Duodenal mucosa (tissue), 2 donors: ENCODE data around the gene CD109.

Experiments used
- H3K27ac ChIP-seq: one replicate; pipeline ENCODE4 v1.7.0; 2013; ENCODE audit warnings: low read depth, low read length
- H3K27me3 ChIP-seq, 2 donors: one replicate each; pipeline ENCODE4 v1.7.0; 2013; ENCODE audit warnings: low read length in 2 of 2, control low read depth in 1 of 2; ENCODE audit not compliant: insufficient read depth in 2 of 2, control insufficient read depth in 1 of 2
- H3K36me3 ChIP-seq, 2 donors: one replicate each; pipeline ENCODE4 v1.7.0; 2013; ENCODE audit warnings: low read length in 2 of 2, control low read depth in 1 of 2; ENCODE audit not compliant: insufficient read depth in 2 of 2, control insufficient read depth in 1 of 2
- H3K4me1 ChIP-seq, 2 donors: one replicate each; pipeline ENCODE4 v1.7.0; 2013; ENCODE audit warnings: low read length in 2 of 2, control low read depth in 1 of 2; ENCODE audit not compliant: insufficient read depth in 2 of 2, control insufficient read depth in 1 of 2
- H3K4me3 ChIP-seq, 2 donors: one replicate each; pipeline ENCODE4 v1.7.0; 2013; ENCODE audit warnings: low read length in 2 of 2, low read depth in 1 of 2
- H3K9ac ChIP-seq, 2 donors: one replicate each; pipeline ENCODE4 v1.7.0; 2013; ENCODE audit warnings: low read length in 2 of 2, low read depth in 1 of 2
- H3K9me3 ChIP-seq, 2 donors: one replicate each; pipeline ENCODE4 v1.7.0; 2013; ENCODE audit warnings: low read length in 2 of 2, control low read depth in 1 of 2; ENCODE audit not compliant: control insufficient read depth in 1 of 2

Gene CD109

DNA sequence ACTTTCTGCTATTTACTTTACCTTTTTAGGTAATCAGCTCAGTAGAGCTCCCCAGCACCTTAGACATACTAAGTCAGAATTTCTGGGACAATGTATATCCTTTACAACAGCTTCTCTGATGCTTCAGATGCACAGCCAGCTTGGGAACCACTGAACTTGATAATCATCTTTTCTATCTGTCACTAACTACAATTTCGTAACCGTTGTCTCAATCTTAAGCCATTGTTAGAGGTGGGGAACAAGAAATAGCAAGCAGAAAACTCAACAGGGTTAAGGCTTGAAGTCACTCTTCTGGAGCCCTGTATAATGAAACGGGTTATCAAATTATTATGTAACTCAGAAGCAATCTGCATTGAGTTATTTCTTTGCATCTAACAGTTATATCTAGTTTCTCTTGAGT lies 47.1 kb downstream of the CD109 start:
- no peak overlapping the region for H3K4me3 ChIP-seq
- H3K9me3 ChIP-seq: no peaks in the 10 kb centered on the region
- no peaks in the 10 kb centered on the region for H3K36me3 ChIP-seq
- H3K9ac ChIP-seq: no peak overlapping the region
- H3K27ac ChIP-seq: no peak overlapping the region
- H3K27me3 ChIP-seq: no peaks in the 10 kb centered on the region
- H3K4me1 ChIP-seq: no peaks in the 10 kb centered on the region

DNA sequence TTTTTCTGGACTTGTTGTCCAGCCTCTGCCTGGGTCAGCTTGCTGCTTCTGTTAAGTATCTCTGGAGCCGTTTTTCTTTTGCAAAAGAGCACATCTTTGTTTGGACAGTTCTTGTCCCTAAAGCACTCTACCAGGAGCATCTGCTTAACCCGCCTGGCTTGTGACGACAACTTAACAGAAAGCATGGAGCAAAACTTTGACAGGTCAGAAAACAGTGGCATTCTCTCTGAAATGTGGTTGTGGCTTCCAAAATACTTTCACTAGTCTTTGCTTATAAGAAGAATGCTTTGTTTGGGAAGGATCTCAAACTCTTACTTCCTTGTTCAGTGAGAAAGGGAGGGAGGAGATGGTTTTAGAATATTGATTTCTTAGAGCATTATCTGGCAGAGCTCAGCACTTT lies 47.6 kb downstream of the CD109 start:
- H3K36me3 ChIP-seq: no peaks in the 10 kb centered on the region
- no peaks in the 10 kb centered on the region for H3K9me3 ChIP-seq
- H3K9ac ChIP-seq: no peak overlapping the region
- no peak overlapping the region for H3K4me3 ChIP-seq
- no peaks in the 10 kb centered on the region for H3K27me3 ChIP-seq
- no peak overlapping the region for H3K27ac ChIP-seq
- no peaks in the 10 kb centered on the region for H3K4me1 ChIP-seq

DNA sequence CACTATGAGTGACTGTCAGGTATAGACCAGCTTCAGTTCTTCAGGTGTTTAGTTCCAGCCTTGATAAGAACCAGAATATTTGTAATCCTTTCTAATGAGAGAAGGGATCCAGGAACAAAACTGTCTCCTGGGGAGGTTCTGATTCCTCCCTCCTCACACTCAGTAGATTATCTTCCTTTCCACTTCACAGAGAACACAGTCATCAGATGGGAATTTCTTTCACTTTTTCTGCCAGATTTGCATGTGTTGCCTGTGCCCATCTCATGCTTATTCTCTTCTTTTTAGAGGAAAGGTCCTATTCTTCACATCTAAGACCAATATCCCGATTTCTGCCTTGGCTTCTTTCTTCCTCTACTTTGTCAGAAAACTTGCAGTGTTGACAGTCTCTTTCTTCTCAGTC lies 50.8 kb downstream of the CD109 start:
- Histone ChIP-seq H3K4me3 (no peak overlapping the region), H3K36me3 (no peaks in the 10 kb centered on the region), H3K27me3 (no peaks in the 10 kb centered on the region), H3K27ac (no peak overlapping the region), H3K4me1 (no peaks in the 10 kb centered on the region), H3K9me3 (no peaks in the 10 kb centered on the region), H3K9ac (no peak overlapping the region)

DNA sequence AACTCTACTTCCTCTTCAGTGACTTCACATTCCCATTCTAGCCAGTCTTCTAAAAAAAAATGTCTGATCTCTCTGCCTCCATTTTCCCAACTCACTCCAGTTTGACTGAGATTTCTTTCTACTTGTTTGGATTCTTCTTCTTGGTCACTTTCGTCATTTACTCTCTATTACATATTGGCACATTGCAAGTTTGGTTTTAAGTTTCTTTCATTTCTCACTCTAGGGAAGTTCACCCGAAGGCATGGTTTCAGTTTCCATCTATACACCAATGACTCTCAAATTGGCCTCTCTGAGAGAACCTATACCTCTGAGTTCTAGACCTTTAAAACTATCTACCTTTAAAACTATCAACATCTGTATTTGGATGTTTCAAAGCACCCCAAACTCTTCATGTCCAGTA lies 51.3 kb downstream of the CD109 start:
- H3K9me3 ChIP-seq: no peaks in the 10 kb centered on the region
- H3K27me3 ChIP-seq: no peaks in the 10 kb centered on the region
- no peaks in the 10 kb centered on the region for H3K4me1 ChIP-seq
- no peaks in the 10 kb centered on the region for H3K36me3 ChIP-seq
- no peak overlapping the region for H3K27ac ChIP-seq
- peak overlapping the region in 1 of 2 donors; percentile 24 for H3K4me3 ChIP-seq
- H3K9ac ChIP-seq: no peak overlapping the region

DNA sequence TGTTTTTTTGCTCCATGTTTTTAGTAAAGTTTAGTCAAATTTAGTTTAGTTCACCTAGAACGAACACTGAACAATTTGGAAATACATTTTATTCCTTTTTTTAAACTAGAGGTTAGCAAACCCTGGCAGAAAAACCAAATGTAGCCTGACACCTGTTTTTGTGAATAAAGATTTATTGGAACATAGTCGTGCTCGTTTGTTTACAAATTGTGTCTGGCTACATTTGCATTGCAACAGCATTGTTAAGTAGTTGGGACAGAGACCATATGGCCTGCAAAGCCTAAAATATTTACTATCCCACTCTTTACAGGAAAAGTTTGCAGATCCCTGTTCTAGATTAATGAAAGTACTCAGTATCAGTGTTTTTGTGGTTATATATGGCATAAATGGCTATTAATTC lies 56.9 kb downstream of the CD109 start:
- H3K9ac ChIP-seq: no peak overlapping the region
- no peaks in the 10 kb centered on the region for H3K36me3 ChIP-seq
- no peak overlapping the region for H3K27ac ChIP-seq
- H3K4me1 ChIP-seq: no peaks in the 10 kb centered on the region
- H3K4me3 ChIP-seq: no peak overlapping the region
- no peaks in the 10 kb centered on the region for H3K9me3 ChIP-seq
- no peaks in the 10 kb centered on the region for H3K27me3 ChIP-seq

DNA sequence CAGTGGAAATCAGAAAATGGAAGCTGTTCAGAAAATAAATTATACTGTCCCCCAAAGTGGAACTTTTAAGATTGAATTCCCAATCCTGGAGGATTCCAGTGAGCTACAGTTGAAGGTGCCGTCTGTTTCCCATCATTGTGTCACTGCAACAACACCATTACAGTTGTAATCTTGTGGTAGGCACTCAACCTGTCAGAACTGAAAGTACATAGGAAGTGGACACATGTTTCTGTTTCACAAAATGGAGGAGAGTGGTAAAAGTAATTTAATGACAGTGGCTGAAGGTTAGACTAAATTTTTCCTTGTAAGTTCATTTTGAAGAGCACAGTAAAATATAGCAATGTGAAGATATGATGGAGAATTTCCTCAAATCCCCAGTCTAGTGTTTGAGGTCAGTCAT lies 70.0 kb downstream of the CD109 start:
- Histone ChIP-seq H3K4me3 (no peak overlapping the region), H3K27me3 (no peaks in the 10 kb centered on the region), H3K27ac (no peak overlapping the region), H3K36me3 (no peaks in the 10 kb centered on the region), H3K9ac (no peak overlapping the region), H3K4me1 (no peaks in the 10 kb centered on the region), H3K9me3 (no peaks in the 10 kb centered on the region)

DNA sequence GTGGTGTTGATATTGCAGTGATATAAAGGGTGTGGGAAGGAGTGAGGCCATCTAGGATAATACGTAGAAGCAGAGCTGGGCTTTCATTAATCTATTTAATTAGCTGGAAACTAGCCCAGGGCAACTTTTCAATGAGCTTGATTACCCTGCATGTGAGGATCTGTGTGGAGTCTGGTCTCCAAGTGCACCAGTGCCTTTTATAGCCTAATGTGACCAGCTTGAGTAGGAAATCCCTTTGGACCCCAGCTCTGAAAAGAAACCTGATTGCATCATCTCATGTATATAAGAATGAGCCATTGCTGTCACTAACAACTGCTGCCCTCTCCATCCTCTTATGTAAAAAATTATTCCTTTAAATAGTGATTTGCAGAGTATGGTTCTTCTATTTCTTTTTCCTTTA lies 72.6 kb downstream of the CD109 start:
- Histone ChIP-seq H3K27ac (no peak overlapping the region), H3K27me3 (no peaks in the 10 kb centered on the region), H3K9me3 (no peaks in the 10 kb centered on the region), H3K36me3 (no peaks in the 10 kb centered on the region), H3K4me3 (no peak overlapping the region), H3K9ac (no peak overlapping the region), H3K4me1 (no peaks in the 10 kb centered on the region)

DNA sequence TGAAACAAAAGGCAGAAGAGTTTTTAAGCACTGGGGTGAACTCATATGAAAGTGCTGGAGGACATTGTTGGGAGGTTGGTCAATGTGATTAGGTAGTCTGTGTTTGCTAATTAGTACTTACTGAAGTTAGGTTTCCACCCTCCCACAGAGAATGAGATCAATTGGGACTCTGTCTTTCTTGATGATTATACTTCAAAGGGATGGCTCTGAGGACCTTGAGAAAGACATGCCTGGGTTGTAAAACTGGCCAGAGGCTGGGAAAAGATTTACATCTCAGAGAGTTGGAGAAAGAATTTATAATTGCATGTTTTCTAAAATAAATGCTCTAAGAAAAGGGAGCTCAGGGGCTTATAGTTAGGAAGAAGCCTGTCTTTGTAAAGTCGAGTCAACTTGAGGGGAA lies 74.0 kb downstream of the CD109 start:
- Histone ChIP-seq H3K27ac (no peak overlapping the region), H3K9me3 (no peaks in the 10 kb centered on the region), H3K27me3 (no peaks in the 10 kb centered on the region), H3K36me3 (no peaks in the 10 kb centered on the region), H3K9ac (no peak overlapping the region), H3K4me1 (no peaks in the 10 kb centered on the region), H3K4me3 (no peak overlapping the region)

DNA sequence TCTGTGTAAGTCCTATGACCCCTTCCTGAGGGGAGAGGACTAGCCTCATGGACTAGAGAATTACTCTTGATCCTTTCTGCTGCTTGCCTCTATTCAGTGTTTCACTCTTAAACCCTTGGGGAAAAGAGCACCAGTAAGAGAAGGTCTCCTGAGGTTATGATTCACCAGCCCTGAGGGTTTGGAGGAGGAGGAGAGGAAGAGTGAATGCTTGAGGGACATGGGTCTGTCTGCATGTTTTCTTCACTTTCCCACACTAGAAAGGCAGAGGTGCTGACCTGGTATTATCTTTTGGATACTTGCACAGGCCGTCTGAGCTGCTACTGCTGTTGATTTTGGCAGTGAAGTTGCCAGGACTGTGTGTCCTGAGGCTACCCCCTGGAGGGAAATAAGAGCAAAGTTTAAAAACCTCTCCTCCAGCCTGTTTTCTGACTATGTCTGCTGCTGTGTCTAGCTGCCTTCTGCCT lies 78.3 kb downstream of the CD109 start:
- Histone ChIP-seq H3K4me3 (no peak overlapping the region), H3K27me3 (no peaks in the 10 kb centered on the region), H3K9me3 (no peaks in the 10 kb centered on the region), H3K27ac (no peak overlapping the region), H3K9ac (no peak overlapping the region), H3K36me3 (no peaks in the 10 kb centered on the region), H3K4me1 (no peaks in the 10 kb centered on the region)

DNA sequence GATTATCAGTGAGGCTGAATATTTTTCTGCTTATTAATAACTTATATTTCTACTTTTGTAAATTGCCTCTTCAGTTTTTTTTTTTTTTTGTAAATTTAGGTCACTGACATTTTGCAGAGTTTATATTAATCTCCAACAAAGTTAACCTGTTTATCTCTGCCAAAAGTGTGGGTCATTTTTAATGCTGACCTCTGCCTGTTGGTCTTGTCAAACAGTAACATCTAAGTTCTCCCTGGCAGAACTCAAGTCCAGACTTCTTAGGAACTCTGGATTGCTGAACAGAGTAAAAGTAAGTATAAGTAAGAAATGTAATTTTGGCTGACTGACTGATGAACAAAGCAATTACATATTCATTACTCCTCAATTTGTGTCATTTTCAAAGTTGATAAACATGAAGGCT lies 83.9 kb downstream of the CD109 start:
- Histone ChIP-seq H3K9ac (no peak overlapping the region), H3K4me3 (no peak overlapping the region), H3K4me1 (no peaks in the 10 kb centered on the region), H3K9me3 (no peaks in the 10 kb centered on the region), H3K27me3 (no peaks in the 10 kb centered on the region), H3K27ac (no peak overlapping the region), H3K36me3 (no peaks in the 10 kb centered on the region)

DNA sequence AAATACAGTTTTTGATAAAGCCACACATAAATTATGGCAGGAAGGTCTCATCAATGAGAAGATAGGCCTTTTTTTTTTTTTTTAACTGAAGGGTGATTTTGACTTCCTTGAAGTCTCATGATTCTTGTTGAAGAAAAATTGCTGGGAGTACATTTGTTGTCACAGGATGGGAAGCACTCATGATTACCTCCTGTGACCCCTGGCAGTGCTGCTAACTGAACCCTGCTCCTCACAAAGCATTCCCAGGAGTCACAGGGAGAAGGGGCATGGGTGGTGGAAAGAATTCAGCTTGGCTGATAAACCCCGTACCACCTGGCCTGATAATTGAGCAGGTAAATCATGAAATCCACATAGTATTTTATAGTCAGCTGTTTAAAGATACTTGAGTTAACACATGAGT lies 86.9 kb downstream of the CD109 start:
- no peak overlapping the region for H3K9ac ChIP-seq
- no peak overlapping the region for H3K4me3 ChIP-seq
- H3K27me3 ChIP-seq: no peaks in the 10 kb centered on the region
- no peak overlapping the region for H3K27ac ChIP-seq
- no peaks in the 10 kb centered on the region for H3K36me3 ChIP-seq
- no peaks in the 10 kb centered on the region for H3K9me3 ChIP-seq
- no peaks in the 10 kb centered on the region for H3K4me1 ChIP-seq
